Posterior vena cava (tissue), 2 donors: ENCODE measurements around the gene CARHSP1. TPM values are rescaled to one million over a fixed set of nuclear protein-coding genes. Genes with fewer than 3 reads are reported as not detected.
"Not testable (repeated sequence)": the region's sequence is repeated elsewhere in the genome, so short reads cannot be mapped to it uniquely, and the experiment has no call there.

ENCODE experiments used
- DNase-seq: peaks from one replicate; pipeline ENCODE4 v3.0.0-alpha.2; 2020; ENCODE audit warnings: low spot score
- intact Hi-C, 2 donors: fragments of 100-400 bp; cut with DNase I; formaldehyde crosslinking; loops; one replicate each; pipeline versions ENCODE4 v1.14.1 to v1.14.2; 2022 to 2023
- long read RNA-seq, 2 donors: library from polyadenylated mRNA; unstranded; transcript quantifications; one replicate each; pipeline ENCODE4 v2.0.0, GENCODE V29; 2020 to 2021
- total RNA-seq, 2 donors: library from RNA; stranded (reverse); fragmentation: NEBNext Ultra II Directional; extraction: Animal tissue kit (Norgen Biotek cat#: 25700); gene quantifications; one replicate each; pipeline ENCODE4 v1.2.1, GENCODE V29; 2021
- donor health status: DM: yes; HTN: yes; CAD: no.
- donor health status: DM: yes; HTN: yes; CAD: no.

The CARHSP1 gene
- total RNA-seq, result 10 to 100 TPM; 39.8 to 44.0 TPM
- long read RNA-seq, donor 1, transcript CARHSP1-201 (4 exons, 746 nt), result major isoform, 7 of 25 reads
- long read RNA-seq, donor 1, partial matches to known transcripts, result 3 of 25 reads
- long read RNA-seq, donor 1, other reads (novel, unspliced or antisense), result 13 of 25 reads
- long read RNA-seq, donor 2, transcript CARHSP1-201 (4 exons, 746 nt), result major isoform, 8 of 27 reads
- long read RNA-seq, donor 2, partial matches to known transcripts, result 0 of 27 reads
- long read RNA-seq, donor 2, other reads (novel, unspliced or antisense), result 15 of 27 reads

GRCh38 chr16:8868416-8869211 lies at the start of gene CARHSP1:
TSS of gene CARHSP1 (minus strand) at chr16:8869006. CDS start at chr16:8859328, 9,678 bp downstream.
- DNase-seq, result peak; percentile 95
- intact Hi-C loops, result loop anchor here in 1 of 2 donors (1.0 to 10.0 kb wide), 3 partner anchors 25 to 88 kb away; no protein-coding TSS in a partner anchor

- DNase-seq, intact Hi-C loops: not testable (repeated sequence)
Observed at GRCh38 chr16:8917336-8917735, 48.5 kb upstream of the CARHSP1 start.

- intact Hi-C loops, result no loop called here
- no peak for DNase-seq
Observed at GRCh38 chr16:8916541-8917225, 47.9 kb upstream of the CARHSP1 start.

- intact Hi-C loops, result no loop called here
- DNase-seq, result no peak
Observed at GRCh38 chr16:8915722-8916301, 47.0 kb upstream of the CARHSP1 start.

GRCh38 chr16:8914098-8914497 lies 45.3 kb upstream of the CARHSP1 start:
- intact Hi-C loops, result no loop called here
- no peak for DNase-seq

GRCh38 chr16:8912793-8913192 lies 44.0 kb upstream of the CARHSP1 start:
- intact Hi-C loops, result no loop called here
- no peak for DNase-seq

GRCh38 chr16:8910811-8911210 lies 42.0 kb upstream of the CARHSP1 start:
- DNase-seq, result no peak
- intact Hi-C loops, result no loop called here

GRCh38 chr16:8908810-8909468 lies 40.1 kb upstream of the CARHSP1 start:
- intact Hi-C loops, result no loop called here
- no peak for DNase-seq

- intact Hi-C loops, result no loop called here
- DNase-seq, result no peak
Observed at GRCh38 chr16:8907096-8907495, 38.3 kb upstream of the CARHSP1 start.

GRCh38 chr16:8905795-8906591 lies 37.2 kb upstream of the CARHSP1 start:
- intact Hi-C loops, result no loop called here
- DNase-seq, result no peak

- intact Hi-C loops, result no loop called here
Observed at GRCh38 chr16:8905168-8905762, 36.5 kb upstream of the CARHSP1 start.

GRCh38 chr16:8904018-8904430 lies 35.2 kb upstream of the CARHSP1 start:
- peak; percentile 51 for DNase-seq
- intact Hi-C loops, result no loop called here

More at GRCh38 chr16:8905168-8905762, 36.5 kb upstream of the CARHSP1 start:
- DNase-seq, result no peak

- peak; percentile 64 for DNase-seq
- intact Hi-C loops, result no loop called here
Observed at GRCh38 chr16:8903004-8903403, 34.2 kb upstream of the CARHSP1 start.

GRCh38 chr16:8901320-8901861 lies 32.6 kb upstream of the CARHSP1 start:
- intact Hi-C loops, result no loop called here
- DNase-seq, result no peak

- no peak for DNase-seq
- intact Hi-C loops, result no loop called here
Observed at GRCh38 chr16:8900343-8900742, 31.5 kb upstream of the CARHSP1 start.

- intact Hi-C loops, result no loop called here
Observed at GRCh38 chr16:8899709-8900317, 31.0 kb upstream of the CARHSP1 start.

GRCh38 chr16:8898660-8899318 lies 30.0 kb upstream of the CARHSP1 start:
- intact Hi-C loops, result no loop called here
- DNase-seq, result no peak

More at GRCh38 chr16:8899709-8900317, 31.0 kb upstream of the CARHSP1 start:
- peak; percentile 47 for DNase-seq
